A673 (cell line): Measurements from ENCODE around the gene MAMDC4.

ENCODE experiments used
- EZH2 ChIP-seq: fragments of 200-600 bp; sonication (generic); IDR thresholded peaks from 2 replicates; pipeline ENCODE4 v1.6.1; 2017; ENCODE audit warnings: borderline replicate concordance, low read depth, mild to moderate bottlenecking, mixed read lengths, antibody characterized with exemption, low read length; ENCODE audit not compliant: poor library complexity, severe bottlenecking
- TF ChIP-seq, protein P1 (sequence below): fragments of 300-800, 200-600 bp; sonication (generic); conservative IDR thresholded peaks from 2 replicates; pipeline ENCODE4 v1.5.1; 2017; ENCODE audit warnings: low read depth, mild to moderate bottlenecking, antibody characterized with exemption, low read length, moderate library complexity, mixed read lengths

DNA sequence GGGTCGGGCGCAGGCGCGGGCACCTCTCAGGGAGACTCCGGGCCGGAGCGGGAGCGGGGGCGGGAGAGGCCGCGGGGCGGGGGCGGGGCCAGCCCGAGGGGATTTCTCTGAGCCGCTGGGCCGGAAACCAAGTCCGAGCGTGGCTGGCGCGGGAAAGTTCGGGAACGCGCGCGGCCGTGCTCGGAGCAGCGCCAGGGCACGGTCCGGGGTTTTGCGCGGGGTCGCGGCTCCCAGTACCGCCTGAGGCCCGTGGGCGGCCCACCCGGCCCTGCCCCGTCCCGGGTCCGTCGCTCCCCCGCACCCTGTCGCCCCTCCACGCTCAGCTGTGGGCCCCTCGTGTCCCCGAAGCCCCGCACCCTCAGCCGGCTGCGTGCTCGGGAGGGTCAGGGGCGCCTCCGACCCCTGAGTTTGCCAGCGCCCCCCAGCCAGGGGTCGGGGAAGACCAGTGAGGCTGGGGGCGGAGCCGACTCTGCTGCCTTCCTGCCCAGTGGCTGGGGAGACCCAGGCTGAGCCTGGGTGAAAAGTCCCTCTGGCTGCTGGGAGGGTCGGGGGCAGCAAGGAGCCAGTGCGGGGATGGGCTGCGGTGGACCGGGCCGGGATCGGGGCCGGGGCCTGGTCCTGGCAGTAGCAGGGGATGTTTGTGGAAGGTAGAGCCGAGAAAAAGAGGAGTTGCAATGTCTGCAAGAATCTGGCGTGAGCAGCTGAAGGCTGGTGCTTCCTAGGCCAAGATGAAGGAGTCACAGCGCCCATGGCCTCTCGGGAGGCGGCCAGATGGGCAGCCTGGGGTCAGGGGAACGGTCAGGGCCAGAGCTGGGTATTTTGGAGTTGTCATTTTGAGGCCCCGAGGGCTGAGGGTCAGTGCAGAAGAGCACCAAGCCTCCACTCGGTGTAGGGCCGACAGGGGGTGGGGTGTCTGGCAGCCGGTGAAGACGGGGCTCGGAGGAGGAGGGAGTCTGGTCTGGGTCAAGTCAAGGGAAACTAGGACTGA is 34.8 kb downstream of the MAMDC4 start:
- TF ChIP-seq, protein P1, sequence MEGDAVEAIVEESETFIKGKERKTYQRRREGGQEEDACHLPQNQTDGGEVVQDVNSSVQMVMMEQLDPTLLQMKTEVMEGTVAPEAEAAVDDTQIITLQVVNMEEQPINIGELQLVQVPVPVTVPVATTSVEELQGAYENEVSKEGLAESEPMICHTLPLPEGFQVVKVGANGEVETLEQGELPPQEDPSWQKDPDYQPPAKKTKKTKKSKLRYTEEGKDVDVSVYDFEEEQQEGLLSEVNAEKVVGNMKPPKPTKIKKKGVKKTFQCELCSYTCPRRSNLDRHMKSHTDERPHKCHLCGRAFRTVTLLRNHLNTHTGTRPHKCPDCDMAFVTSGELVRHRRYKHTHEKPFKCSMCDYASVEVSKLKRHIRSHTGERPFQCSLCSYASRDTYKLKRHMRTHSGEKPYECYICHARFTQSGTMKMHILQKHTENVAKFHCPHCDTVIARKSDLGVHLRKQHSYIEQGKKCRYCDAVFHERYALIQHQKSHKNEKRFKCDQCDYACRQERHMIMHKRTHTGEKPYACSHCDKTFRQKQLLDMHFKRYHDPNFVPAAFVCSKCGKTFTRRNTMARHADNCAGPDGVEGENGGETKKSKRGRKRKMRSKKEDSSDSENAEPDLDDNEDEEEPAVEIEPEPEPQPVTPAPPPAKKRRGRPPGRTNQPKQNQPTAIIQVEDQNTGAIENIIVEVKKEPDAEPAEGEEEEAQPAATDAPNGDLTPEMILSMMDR, result no peak
- no peak for TF ChIP-seq EZH2
